HFF-Myc (cell line): ENCODE data around the gene BTBD1.

Experiments used
- DNase-seq: peaks from one replicate; pipeline ENCODE4 v3.0.0-alpha.2; 2011; ENCODE audit warnings: low read depth; ENCODE audit errors: extremely low read depth
- H3K4me3 ChIP-seq: replicated peaks from 2 replicates; pipeline ENCODE4 v1.5.1; 2011; ENCODE audit warnings: low read depth, mild to moderate bottlenecking, control low read depth, low read length
- CTCF ChIP-seq: IDR thresholded peaks from 2 replicates; pipeline ENCODE4 v1.5.1; 2012; ENCODE audit warnings: mild to moderate bottlenecking, low read depth, low read length, control low read depth; ENCODE audit errors: missing control alignments

BTBD1 gene

DNA sequence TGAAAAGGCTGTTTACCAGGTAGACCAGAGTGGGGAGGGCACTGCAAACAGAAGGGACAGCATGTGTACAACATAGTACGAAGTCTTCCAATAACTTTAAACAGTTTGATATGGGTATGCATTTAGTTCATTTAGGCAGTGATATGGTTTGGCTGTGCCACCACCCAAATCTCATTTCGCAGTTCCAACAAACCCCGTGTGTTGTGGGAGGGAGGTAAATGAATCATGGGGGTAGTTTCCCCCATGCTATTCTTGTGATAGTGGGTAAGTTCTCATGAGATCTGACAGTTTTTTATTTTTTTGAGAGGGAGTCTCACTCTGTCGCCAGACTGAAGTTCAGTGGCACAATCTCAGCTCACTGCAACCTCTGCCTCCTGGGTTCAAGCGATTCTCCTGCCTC is 88.6 kb downstream of the BTBD1 start:
- no peak overlapping the region for H3K4me3 ChIP-seq
- no peak for TF ChIP-seq CTCF
- DNase-seq, result no peak

GRCh38 chr15:82977076-82977475 is 90.0 kb downstream of the BTBD1 start:
- H3K4me3 ChIP-seq, result no peak overlapping the region
- no peak for TF ChIP-seq CTCF
- DNase-seq, result no peak

DNA sequence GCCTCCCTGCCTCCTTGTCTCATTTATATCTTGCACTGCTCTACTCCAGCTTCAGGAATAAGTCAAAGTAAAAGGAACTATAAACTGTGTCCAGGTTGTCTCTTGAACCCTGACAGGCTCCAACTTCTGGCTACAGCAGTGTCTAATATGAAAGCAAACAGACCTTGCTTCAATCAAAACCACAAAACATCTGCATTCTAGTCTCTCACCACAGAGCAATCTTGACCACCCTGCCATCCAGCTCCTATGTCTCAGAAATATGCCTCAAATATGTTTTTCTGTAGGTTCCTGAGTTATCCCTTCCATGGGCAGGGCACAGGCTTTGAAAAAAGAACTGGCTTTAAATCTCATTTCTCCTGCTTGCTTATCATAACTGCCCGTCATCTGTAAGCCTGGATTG is 94.1 kb downstream of the BTBD1 start:
- TF ChIP-seq CTCF, result no peak
- no peak for DNase-seq
- H3K4me3 ChIP-seq, result no peak overlapping the region

GRCh38 chr15:82971218-82971984 is 95.7 kb downstream of the BTBD1 start:
- H3K4me3 ChIP-seq, result no peak overlapping the region
- DNase-seq, result no peak
- TF ChIP-seq CTCF, result no peak

GRCh38 chr15:82970696-82971095 is 96.4 kb downstream of the BTBD1 start:
- H3K4me3 ChIP-seq, result no peak overlapping the region
- no peak for TF ChIP-seq CTCF

DNA sequence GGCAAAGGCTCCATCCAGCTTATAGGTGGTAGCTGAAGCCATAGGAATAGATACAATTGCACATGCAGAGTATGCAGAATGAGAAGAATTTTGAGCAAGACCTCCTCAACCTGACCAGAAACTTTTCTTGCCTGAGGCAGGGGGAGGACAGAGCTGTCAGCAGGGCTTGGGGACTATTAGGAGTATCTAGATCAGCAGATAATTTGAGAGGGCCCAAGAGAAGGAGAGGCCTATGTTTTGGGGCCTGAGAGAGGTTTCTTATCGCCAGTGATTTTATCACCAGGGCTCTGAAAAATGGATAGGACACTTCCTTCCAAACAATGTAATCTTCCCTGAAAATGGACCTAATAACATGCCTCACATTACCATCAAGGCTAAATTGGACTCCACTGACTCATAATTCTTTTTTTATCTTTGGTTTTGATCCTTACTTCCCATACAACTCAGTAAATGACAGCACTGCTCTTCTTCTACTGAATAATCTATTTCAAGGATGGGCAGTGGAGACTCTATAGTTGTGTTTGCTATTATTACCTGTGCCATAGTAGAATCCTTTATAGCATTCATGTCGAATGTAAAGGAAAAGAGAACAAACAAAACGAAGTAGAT is 96.9 kb downstream of the BTBD1 start:
- DNase-seq, result no peak
- H3K4me3 ChIP-seq, result no peak overlapping the region
- TF ChIP-seq CTCF, result no peak

More at GRCh38 chr15:82970696-82971095, 96.4 kb downstream of the BTBD1 start:
- DNase-seq, result no peak
